Panc1 (cell line): ENCODE results near the gene ECT2.

Experiments used
- POLR2AphosphoS5 ChIP-seq: IDR thresholded peaks from 2 replicates; pipeline ENCODE4 v1.6.1; 2012; ENCODE audit warnings: mild to moderate bottlenecking, low read depth, low read length, moderate library complexity
- TF ChIP-seq, protein P1 (sequence below): fragments of 450-650 bp; IDR thresholded peaks from 2 replicates; pipeline ENCODE4 v1.5.1; 2017; ENCODE audit warnings: mild to moderate bottlenecking
- TF ChIP-seq, protein P2 (sequence below), 2 experiments: IDR thresholded peaks; 2 replicates each; pipeline ENCODE4 v1.6.1; 2011 to 2012; ENCODE audit warnings: low read depth in 2 of 2, control low read depth in 1 of 2, low read length in 1 of 2, mild to moderate bottlenecking in 1 of 2, moderate library complexity in 1 of 2; ENCODE audit not compliant: insufficient read depth in 1 of 2

DNA sequence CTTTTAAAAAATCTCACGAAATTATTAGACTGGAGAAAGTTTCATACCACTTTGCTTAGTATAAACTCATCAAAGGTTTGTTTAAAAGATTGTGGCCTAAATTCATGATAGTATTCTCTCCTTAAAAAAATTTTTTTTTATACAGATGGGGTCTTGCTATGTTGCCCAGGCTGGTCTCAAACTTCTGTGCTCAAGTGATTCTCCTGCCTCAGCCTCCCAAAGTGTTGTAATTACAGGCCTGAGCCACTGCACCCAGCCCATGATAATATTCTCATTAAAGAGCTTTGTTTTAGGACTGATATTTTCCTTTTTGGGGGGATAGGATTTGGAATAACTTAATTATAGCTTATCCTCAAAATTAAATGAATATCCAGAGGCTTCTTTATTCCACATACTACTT lies 19.9 kb downstream of the ECT2 start:
- TF ChIP-seq, protein P1, sequence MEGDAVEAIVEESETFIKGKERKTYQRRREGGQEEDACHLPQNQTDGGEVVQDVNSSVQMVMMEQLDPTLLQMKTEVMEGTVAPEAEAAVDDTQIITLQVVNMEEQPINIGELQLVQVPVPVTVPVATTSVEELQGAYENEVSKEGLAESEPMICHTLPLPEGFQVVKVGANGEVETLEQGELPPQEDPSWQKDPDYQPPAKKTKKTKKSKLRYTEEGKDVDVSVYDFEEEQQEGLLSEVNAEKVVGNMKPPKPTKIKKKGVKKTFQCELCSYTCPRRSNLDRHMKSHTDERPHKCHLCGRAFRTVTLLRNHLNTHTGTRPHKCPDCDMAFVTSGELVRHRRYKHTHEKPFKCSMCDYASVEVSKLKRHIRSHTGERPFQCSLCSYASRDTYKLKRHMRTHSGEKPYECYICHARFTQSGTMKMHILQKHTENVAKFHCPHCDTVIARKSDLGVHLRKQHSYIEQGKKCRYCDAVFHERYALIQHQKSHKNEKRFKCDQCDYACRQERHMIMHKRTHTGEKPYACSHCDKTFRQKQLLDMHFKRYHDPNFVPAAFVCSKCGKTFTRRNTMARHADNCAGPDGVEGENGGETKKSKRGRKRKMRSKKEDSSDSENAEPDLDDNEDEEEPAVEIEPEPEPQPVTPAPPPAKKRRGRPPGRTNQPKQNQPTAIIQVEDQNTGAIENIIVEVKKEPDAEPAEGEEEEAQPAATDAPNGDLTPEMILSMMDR: no peak
- no peak for TF ChIP-seq POLR2AphosphoS5
- TF ChIP-seq, protein P2, sequence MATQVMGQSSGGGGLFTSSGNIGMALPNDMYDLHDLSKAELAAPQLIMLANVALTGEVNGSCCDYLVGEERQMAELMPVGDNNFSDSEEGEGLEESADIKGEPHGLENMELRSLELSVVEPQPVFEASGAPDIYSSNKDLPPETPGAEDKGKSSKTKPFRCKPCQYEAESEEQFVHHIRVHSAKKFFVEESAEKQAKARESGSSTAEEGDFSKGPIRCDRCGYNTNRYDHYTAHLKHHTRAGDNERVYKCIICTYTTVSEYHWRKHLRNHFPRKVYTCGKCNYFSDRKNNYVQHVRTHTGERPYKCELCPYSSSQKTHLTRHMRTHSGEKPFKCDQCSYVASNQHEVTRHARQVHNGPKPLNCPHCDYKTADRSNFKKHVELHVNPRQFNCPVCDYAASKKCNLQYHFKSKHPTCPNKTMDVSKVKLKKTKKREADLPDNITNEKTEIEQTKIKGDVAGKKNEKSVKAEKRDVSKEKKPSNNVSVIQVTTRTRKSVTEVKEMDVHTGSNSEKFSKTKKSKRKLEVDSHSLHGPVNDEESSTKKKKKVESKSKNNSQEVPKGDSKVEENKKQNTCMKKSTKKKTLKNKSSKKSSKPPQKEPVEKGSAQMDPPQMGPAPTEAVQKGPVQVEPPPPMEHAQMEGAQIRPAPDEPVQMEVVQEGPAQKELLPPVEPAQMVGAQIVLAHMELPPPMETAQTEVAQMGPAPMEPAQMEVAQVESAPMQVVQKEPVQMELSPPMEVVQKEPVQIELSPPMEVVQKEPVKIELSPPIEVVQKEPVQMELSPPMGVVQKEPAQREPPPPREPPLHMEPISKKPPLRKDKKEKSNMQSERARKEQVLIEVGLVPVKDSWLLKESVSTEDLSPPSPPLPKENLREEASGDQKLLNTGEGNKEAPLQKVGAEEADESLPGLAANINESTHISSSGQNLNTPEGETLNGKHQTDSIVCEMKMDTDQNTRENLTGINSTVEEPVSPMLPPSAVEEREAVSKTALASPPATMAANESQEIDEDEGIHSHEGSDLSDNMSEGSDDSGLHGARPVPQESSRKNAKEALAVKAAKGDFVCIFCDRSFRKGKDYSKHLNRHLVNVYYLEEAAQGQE (IDR thresholded peaks at IDR 0.05; ENCODE audit: insufficient read depth in 1 of 2, low read depth in 2 of 2, low read length in 1 of 2): no peak
